Parathyroid adenoma (tissue), 2 donors: Measurements from ENCODE around the gene LINGO4.

Experiments
- H2AFZ ChIP-seq: fragments of 300-600 bp; sonication (generic); one replicate; pipeline ENCODE4 v1.7.0; 2017; ENCODE audit warnings: antibody characterized with exemption, mild to moderate bottlenecking
- H3K27ac ChIP-seq: fragments of 300-600 bp; sonication (generic); one replicate; pipeline ENCODE4 v1.7.0; 2017
- H3K27me3 ChIP-seq: fragments of 300-600 bp; sonication (generic); one replicate; pipeline ENCODE4 v1.7.0; 2017; ENCODE audit warnings: low read length; ENCODE audit not compliant: control insufficient read depth, insufficient read depth
- H3K36me3 ChIP-seq: fragments of 300-600 bp; sonication (generic); one replicate; pipeline ENCODE4 v1.7.0; 2017; ENCODE audit warnings: low read length; ENCODE audit not compliant: control insufficient read depth, insufficient read depth
- H3K4me1 ChIP-seq: fragments of 300-600 bp; sonication (generic); one replicate; pipeline ENCODE4 v1.7.0; 2017; ENCODE audit warnings: control low read depth
- H3K4me2 ChIP-seq: fragments of 300-600 bp; sonication (generic); one replicate; pipeline ENCODE4 v1.7.0; 2017; ENCODE audit warnings: low read length
- H3K4me3 ChIP-seq: fragments of 300-600 bp; sonication (generic); one replicate; pipeline ENCODE4 v1.7.0; 2017; ENCODE audit warnings: low read depth, low read length
- H3K79me2 ChIP-seq: fragments of 300-600 bp; sonication (generic); one replicate; pipeline ENCODE4 v1.7.0; 2017; ENCODE audit warnings: control low read depth
- H3K9ac ChIP-seq: fragments of 300-600 bp; sonication (generic); one replicate; pipeline ENCODE4 v1.7.0; 2017; ENCODE audit warnings: mild to moderate bottlenecking
- H3K9me3 ChIP-seq: fragments of 300-600 bp; sonication (generic); one replicate; pipeline ENCODE4 v1.7.0; 2017; ENCODE audit warnings: low read length; ENCODE audit not compliant: control insufficient read depth
- CTCF ChIP-seq: fragments of 300-600 bp; sonication (generic); IDR thresholded peaks from one replicate; pipeline ENCODE4 v1.7.0; 2017; ENCODE audit warnings: antibody characterized with exemption, mild to moderate bottlenecking
- donor health status: primary hyperparathyroidism.

LINGO4 gene, protein sequence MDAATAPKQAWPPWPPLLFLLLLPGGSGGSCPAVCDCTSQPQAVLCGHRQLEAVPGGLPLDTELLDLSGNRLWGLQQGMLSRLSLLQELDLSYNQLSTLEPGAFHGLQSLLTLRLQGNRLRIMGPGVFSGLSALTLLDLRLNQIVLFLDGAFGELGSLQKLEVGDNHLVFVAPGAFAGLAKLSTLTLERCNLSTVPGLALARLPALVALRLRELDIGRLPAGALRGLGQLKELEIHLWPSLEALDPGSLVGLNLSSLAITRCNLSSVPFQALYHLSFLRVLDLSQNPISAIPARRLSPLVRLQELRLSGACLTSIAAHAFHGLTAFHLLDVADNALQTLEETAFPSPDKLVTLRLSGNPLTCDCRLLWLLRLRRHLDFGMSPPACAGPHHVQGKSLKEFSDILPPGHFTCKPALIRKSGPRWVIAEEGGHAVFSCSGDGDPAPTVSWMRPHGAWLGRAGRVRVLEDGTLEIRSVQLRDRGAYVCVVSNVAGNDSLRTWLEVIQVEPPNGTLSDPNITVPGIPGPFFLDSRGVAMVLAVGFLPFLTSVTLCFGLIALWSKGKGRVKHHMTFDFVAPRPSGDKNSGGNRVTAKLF

GRCh38 chr1:151805066-151805820 is at the start of gene LINGO4:
TSS of gene LINGO4 (minus strand) at chr1:151805419. CDS start at chr1:151802704, 2,715 bp downstream.
- H3K4me1 ChIP-seq, result peaks cover 7% of the 10 kb centered on the region
- TF ChIP-seq CTCF, result no peak
- no peaks in the 10 kb centered on the region for H3K79me2 ChIP-seq
- no peak within 1 kb of the TSS for H3K4me3 ChIP-seq
- H3K9me3 ChIP-seq, result no peaks in the 10 kb centered on the region
- no peak within 1 kb of the TSS for H3K9ac ChIP-seq
- no peak within 1 kb of the TSS for H3K4me2 ChIP-seq
- H3K27ac ChIP-seq, result no peak within 1 kb of the TSS
- H3K27me3 ChIP-seq, result no peaks in the 10 kb centered on the region
- H2AFZ ChIP-seq, result no peak within 1 kb of the TSS
- no peaks in the 10 kb centered on the region for H3K36me3 ChIP-seq

GRCh38 chr1:151854658-151855057 is 49.4 kb upstream of the LINGO4 start:
- Histone ChIP-seq H3K79me2 (no peaks in the 10 kb centered on the region), H3K9ac (no peak overlapping the region), H3K27me3 (no peaks in the 10 kb centered on the region), H3K4me3 (no peak overlapping the region), H3K27ac (no peak overlapping the region), H3K4me1 (no peaks in the 10 kb centered on the region), H2AFZ (no peak overlapping the region), H3K9me3 (no peaks in the 10 kb centered on the region), H3K4me2 (no peak overlapping the region), H3K36me3 (no peaks in the 10 kb centered on the region)
- no peak for TF ChIP-seq CTCF

- H3K9me3 ChIP-seq, result no peaks in the 10 kb centered on the region
- no peak within 1 kb of the TSS for H2AFZ ChIP-seq
- no peaks in the 10 kb centered on the region for H3K27me3 ChIP-seq
- H3K79me2 ChIP-seq, result no peaks in the 10 kb centered on the region
- H3K4me2 ChIP-seq, result no peak within 1 kb of the TSS
- H3K36me3 ChIP-seq, result no peaks in the 10 kb centered on the region
- H3K4me3 ChIP-seq, result no peak within 1 kb of the TSS
- no peak within 1 kb of the TSS for H3K27ac ChIP-seq
- H3K9ac ChIP-seq, result no peak within 1 kb of the TSS
- no peak for TF ChIP-seq CTCF
- peaks cover 2% of the 10 kb centered on the region for H3K4me1 ChIP-seq
These were observed 48.3 kb upstream of the LINGO4 start, which contains the start of gene THEM5 for GRCh38 chr1:151853411-151853943. TSS of gene THEM5 (minus strand) at chr1:151853712. CDS start at chr1:151853565, 147 bp downstream.

DNA sequence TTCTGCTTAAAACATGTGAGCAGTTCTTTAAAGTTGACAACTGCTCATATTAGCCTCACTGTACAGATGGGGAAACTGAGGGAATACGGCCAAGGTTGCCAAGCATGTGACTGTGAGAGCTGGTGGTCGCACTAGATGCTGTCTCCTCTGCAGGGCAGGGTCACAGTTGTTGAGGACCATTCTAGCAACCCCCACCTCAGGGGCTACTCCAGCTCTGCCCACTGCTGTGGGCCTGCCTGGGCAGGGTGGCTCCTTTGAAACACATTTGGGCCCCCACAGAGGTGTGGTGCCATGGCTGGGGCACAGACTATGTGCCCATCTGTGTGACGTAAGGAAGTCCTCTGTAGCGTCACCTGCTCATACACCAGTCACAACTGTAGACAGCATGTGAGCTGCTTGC is 47.5 kb upstream of the LINGO4 start:
- no peak overlapping the region for H3K4me3 ChIP-seq
- no peaks in the 10 kb centered on the region for H3K27me3 ChIP-seq
- H3K4me1 ChIP-seq, result peaks cover 2% of the 10 kb centered on the region
- no peaks in the 10 kb centered on the region for H3K9me3 ChIP-seq
- H3K79me2 ChIP-seq, result no peaks in the 10 kb centered on the region
- H3K4me2 ChIP-seq, result no peak overlapping the region
- no peak for TF ChIP-seq CTCF
- H3K9ac ChIP-seq, result no peak overlapping the region
- H3K27ac ChIP-seq, result no peak overlapping the region
- H2AFZ ChIP-seq, result no peak overlapping the region
- H3K36me3 ChIP-seq, result no peaks in the 10 kb centered on the region
